Measurements from ENCODE around the gene MAGI3. TPM values are rescaled to one million over a fixed set of nuclear protein-coding genes. Genes with fewer than 3 reads are reported as not detected.

Gene MAGI3
- total RNA-seq, 3 donors from 2014 or later = 48.6 to 65.4 (median 62.9) TPM

GRCh38 chr1:113657126-113657525 lies 266.8 kb downstream of the MAGI3 start:
- Histone ChIP-seq H3K4me1 (ENCODE audit: low read depth) (no peaks in the 10 kb centered on the region), H3K9me3 (no peaks in the 10 kb centered on the region), H3K36me3 (ENCODE audit: low read depth) (no peaks in the 10 kb centered on the region), H3K4me3 (no peak overlapping the region)
- ATAC-seq (no peak), DNase-seq (no peak)
- no peak for TF ChIP-seq CTCF (IDR thresholded peaks at IDR 0.05)
- intact Hi-C loops (cut with DNase I, micrococcal nuclease) = no loop called here

GRCh38 chr1:113657556-113658063 lies 267.3 kb downstream of the MAGI3 start:
- Histone ChIP-seq H3K36me3 (ENCODE audit: low read depth) (no peaks in the 10 kb centered on the region), H3K4me3 (no peak overlapping the region), H3K4me1 (ENCODE audit: low read depth) (no peaks in the 10 kb centered on the region), H3K9me3 (no peaks in the 10 kb centered on the region)
- intact Hi-C loops (cut with DNase I, micrococcal nuclease) = no loop called here
- ATAC-seq (no peak), DNase-seq (no peak)
- TF ChIP-seq CTCF (IDR thresholded peaks at IDR 0.05) = no peak

- intact Hi-C loops (cut with DNase I, micrococcal nuclease) = no loop called here
- no peak for TF ChIP-seq CTCF (IDR thresholded peaks at IDR 0.05)
- no peak for ATAC-seq
Measured at GRCh38 chr1:113659035-113659434, 268.7 kb downstream of the MAGI3 start.

GRCh38 chr1:113659556-113659955 lies 269.2 kb downstream of the MAGI3 start:
- DNase-seq (no peak), ATAC-seq (no peak)
- intact Hi-C loops (cut with DNase I, micrococcal nuclease) = no loop called here
- Histone ChIP-seq H3K36me3 (ENCODE audit: low read depth) (no peaks in the 10 kb centered on the region), H3K4me3 (no peak overlapping the region), H3K4me1 (ENCODE audit: low read depth) (no peaks in the 10 kb centered on the region), H3K9me3 (no peaks in the 10 kb centered on the region)
- no peak for TF ChIP-seq CTCF (IDR thresholded peaks at IDR 0.05)

More at GRCh38 chr1:113659035-113659434, 268.7 kb downstream of the MAGI3 start:
- Histone ChIP-seq H3K4me3 (no peak overlapping the region), H3K4me1 (ENCODE audit: low read depth) (no peaks in the 10 kb centered on the region), H3K9me3 (no peaks in the 10 kb centered on the region), H3K36me3 (ENCODE audit: low read depth) (no peaks in the 10 kb centered on the region)
- no peak for DNase-seq

- no peak for ATAC-seq
- DNase-seq = no peak
- Histone ChIP-seq H3K4me3 (no peak overlapping the region), H3K36me3 (ENCODE audit: low read depth) (no peaks in the 10 kb centered on the region), H3K4me1 (ENCODE audit: low read depth) (no peaks in the 10 kb centered on the region), H3K9me3 (no peaks in the 10 kb centered on the region)
- no peak for TF ChIP-seq CTCF (IDR thresholded peaks at IDR 0.05)
- intact Hi-C loops (cut with DNase I, micrococcal nuclease) = no loop called here
Measured at GRCh38 chr1:113660088-113660487, 269.8 kb downstream of the MAGI3 start.

- no peaks in the 10 kb centered on the region for H3K9me3 ChIP-seq
- H3K4me1 ChIP-seq (ENCODE audit: low read depth) = no peaks in the 10 kb centered on the region
- ATAC-seq (no peak), DNase-seq (no peak)
- H3K36me3 ChIP-seq (ENCODE audit: low read depth) = no peaks in the 10 kb centered on the region
- H3K4me3 ChIP-seq = no peak overlapping the region
- intact Hi-C loops (cut with DNase I, micrococcal nuclease) = no loop called here
- TF ChIP-seq CTCF (IDR thresholded peaks at IDR 0.05) = no peak
Measured at GRCh38 chr1:113662101-113662500, 271.8 kb downstream of the MAGI3 start.

All from mucosa of descending colon (tissue), 3 donors.